SK-N-SH treated with all-trans-retinoic acid at 6 μM for 48 hours (cell line): Measurements from ENCODE around the gene RNASET2.

ENCODE experiments used
- CREB5 ChIP-seq: fragments of 250-450 bp; sonication (Bioruptor Pico); IDR thresholded peaks from 2 replicates; pipeline ENCODE4 v1.5.1; 2020; ENCODE audit warnings: low read depth, mild to moderate bottlenecking, moderate library complexity
- CSDC2 ChIP-seq: fragments of 250-450 bp; sonication (Bioruptor Pico); IDR thresholded peaks from 2 replicates; pipeline ENCODE4 v1.5.0; 2020; ENCODE audit warnings: mild to moderate bottlenecking, moderate library complexity
- ESRRG ChIP-seq: fragments of 250-450 bp; sonication (Bioruptor Pico); IDR thresholded peaks from 2 replicates; pipeline ENCODE4 v1.6.1; 2021; ENCODE audit warnings: mild to moderate bottlenecking
- ISL1 ChIP-seq: fragments of 250-450 bp; sonication (Bioruptor Pico); IDR thresholded peaks from 2 replicates; pipeline ENCODE4 v2.1.2; 2022; ENCODE audit warnings: mild to moderate bottlenecking, moderate library complexity
- PPARA ChIP-seq: fragments of 250-450 bp; sonication (Bioruptor Pico); IDR thresholded peaks from 2 replicates; pipeline ENCODE4 v1.5.0; 2020; ENCODE audit warnings: mild to moderate bottlenecking, borderline replicate concordance
- RARB ChIP-seq: fragments of 250-450 bp; sonication (Bioruptor Pico); IDR thresholded peaks from 2 replicates; pipeline ENCODE4 v1.8.0; 2021; ENCODE audit warnings: mild to moderate bottlenecking, moderate library complexity

- TF ChIP-seq ESRRG (CRISPR knock-in tag) (no peak), CSDC2 (CRISPR knock-in tag) (no peak), CREB5 (CRISPR knock-in tag) (no peak), ISL1 (CRISPR knock-in tag) (no peak), RARB (CRISPR knock-in tag) (no peak), PPARA (CRISPR knock-in tag) (no peak)
Observed at GRCh38 chr6:166905505-166906134, 50.7 kb downstream of the RNASET2 start.
